HPDE6-E6E7 (cell line): Measurements from ENCODE around the gene TRIM62.
"Not testable (repeated sequence)": the region's sequence is repeated elsewhere in the genome, so short reads cannot be mapped to it uniquely, and the experiment has no call there.

ENCODE experiments used
- DNase-seq: peaks from one replicate; pipeline ENCODE4 v3.0.0; 2011; ENCODE audit warnings: missing footprints; ENCODE audit errors: extremely low spot score

TRIM62 gene

DNA sequence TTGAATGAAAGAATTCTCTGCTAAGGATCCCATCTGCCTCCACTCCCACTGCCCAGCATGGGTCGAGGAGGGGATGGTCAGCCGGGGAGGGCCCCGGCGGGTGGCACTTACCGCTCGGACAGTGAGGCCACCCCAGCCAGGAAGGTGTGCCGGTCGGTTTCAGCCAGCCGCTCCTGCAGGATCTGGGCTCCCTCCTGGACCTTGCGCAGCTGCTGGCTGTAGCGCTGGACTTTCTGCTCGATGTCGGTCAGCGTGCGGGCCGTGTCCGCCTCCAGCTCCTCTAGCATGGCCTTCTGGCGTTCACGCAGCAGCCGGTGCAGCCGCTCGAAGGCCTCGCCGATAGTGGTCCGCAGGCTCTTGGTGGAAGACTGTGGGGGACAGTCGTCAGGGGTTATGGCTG is 22.3 kb downstream of the TRIM62 start:
- DNase-seq: no peak

DNA sequence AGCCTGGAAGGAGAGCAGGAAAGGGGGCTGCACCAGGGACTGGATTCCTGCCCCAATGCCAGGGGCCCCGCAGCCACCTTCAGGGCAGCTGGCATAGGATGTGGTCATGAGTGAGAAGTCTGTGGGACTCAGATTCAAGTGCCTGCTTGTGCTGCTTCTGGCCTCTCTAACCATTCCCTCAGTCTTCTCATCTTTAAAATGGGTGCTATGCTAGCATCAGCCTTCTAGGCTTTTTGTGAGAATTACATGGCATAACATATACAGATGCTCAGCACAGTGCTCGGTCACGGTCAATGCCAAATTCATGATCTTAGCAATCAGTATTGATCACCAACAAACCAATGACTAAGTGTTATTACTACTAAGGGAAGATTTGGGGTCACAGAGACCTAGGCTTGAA is 23.5 kb downstream of the TRIM62 start:
- DNase-seq: no peak

DNA sequence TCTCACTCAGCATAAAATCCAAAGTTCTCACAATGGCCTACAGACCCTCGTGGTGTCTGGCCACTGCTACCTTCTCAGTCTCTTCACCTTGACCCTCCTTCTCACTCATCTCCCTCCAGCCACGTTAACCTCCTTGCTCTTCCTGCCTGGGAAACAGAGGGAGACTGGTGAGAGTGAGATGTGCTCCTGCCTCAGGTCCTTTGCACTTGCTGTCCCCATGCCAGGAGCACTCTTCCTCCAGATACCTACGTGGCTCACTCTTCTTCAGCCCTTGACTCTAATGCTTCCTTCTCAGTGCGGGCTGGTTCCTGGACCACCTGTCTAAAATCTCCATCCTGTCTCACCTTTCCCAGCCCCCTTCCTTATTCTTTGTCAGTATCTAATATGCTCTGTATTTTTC is 24.7 kb downstream of the TRIM62 start:
- DNase-seq: no peak

DNA sequence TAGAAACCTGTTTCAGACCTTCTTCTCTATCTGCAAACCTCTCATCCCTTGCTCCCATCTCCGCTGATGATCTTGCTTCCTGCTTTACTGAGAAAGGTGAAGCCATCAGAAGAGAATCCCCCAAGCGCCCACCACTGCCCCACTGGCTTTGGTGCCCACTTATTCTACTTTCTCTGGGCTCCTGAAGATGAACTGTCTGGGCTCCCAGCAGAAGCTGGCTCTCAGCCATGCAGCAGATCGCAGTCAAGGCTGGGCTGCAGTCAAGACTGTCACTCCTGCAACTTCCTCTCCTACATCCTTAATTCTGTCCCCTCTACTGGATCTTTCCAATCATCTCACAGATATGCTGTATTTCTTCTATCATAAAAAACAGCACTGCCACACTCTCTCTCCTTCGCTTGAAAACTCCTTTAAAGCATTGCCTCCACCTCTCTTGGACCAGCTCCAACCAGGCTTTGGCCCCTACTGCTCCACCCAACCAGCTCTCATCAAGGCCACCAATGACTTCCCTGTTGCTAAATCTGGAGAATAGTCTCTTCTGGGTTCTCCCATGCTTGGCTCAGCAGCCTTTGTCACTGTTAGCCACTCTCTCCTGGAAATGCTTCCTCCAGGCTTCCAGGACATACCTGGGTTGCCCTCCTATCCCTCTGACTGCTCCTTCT is 25.8 kb downstream of the TRIM62 start:
- no peak for DNase-seq

DNA sequence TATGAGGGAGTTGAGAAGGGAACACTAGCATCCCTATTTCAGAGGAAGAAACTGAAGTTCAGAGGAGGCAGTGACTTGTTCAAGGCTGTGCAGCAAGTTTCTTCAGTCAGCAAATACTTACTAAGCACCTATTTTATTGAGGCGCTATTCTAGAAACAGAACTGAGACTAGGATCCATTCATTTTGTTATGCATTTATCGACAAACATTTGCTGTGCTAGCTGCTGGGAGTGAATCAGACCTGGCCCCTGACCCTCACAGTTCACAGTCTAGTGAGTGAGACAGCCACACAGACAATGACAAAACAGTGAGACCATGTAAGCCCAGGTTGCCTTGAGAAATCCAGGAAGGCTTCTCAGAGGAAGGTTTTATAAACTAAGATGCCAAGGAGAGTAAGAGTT is 28.2 kb downstream of the TRIM62 start:
- no peak for DNase-seq

DNA sequence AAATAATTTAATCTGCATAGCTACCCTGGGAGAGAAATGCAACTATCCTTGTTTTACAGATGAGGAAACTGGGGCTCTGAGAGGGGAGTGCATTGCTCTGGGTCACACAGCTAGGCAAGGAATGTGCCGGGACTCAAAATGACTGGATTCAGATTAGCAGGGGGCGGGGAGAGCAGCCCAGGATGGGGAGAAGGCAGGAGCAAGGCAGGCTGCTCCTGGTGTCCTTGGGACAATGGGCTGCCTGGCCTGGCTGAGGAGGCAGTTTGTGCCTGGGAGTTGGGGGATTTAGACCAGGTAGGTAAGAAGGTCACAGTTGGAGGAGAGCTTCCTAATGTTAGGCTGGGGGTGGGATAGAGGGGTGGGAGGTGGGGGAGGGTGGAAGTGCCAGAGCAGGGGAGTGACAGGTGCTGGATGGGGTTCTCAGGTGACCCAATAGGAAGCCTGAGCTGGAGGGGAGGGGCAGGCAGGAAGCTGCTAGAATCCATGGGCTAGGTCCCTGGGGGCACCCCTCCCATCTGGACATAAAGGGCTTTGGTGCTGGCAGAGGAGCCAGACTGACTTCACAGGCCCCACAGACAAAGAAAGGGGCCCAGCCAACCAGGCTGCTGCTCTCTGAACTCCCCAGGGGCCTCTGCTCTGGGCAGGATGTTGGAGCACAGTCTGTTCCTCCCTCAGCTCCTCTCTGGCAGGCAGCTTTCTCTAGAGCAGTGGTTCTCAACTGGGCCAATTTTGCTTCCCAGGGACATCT is 29.0 kb downstream of the TRIM62 start:
- no peak for DNase-seq

DNA sequence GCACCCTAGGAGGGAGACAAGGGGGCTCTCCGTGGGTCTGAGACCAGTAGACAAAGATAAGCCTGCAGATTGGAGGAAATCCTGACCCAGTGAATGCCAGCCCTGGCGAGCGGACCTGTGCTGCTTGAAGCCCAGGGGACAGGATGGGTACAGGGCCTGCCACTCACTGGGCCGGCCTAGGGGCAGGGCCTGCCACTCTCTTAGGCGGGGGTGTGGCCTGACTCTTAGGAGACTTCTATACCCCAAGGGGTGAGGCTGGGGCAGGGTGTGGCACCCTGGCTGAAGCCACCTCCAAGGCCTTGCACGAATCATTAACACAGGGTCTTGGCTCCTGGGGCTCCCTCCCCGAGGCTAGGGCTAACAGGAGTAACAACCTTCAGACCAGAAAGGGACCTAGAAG is 30.7 kb downstream of the TRIM62 start:
- no peak for DNase-seq

DNA sequence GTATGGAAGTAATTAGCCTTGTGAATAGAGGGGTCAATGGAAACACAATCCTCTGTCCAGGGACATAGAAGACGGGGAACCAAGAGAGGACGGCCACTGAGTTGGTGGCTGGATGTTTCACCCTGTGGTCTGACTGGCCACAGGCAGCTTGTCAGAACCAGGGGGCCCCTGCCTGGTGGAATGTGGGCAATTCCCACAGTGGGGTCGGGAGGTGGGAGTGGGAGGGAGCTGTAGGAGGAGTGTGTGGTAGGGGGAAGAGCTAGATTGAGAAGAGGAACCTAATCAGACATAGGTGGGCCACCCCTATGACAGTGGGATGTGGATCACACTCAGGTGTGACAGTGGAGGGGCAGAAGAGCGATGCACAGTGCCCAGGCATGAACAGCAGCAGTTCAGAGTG is 31.3 kb downstream of the TRIM62 start:
- no peak for DNase-seq

DNA sequence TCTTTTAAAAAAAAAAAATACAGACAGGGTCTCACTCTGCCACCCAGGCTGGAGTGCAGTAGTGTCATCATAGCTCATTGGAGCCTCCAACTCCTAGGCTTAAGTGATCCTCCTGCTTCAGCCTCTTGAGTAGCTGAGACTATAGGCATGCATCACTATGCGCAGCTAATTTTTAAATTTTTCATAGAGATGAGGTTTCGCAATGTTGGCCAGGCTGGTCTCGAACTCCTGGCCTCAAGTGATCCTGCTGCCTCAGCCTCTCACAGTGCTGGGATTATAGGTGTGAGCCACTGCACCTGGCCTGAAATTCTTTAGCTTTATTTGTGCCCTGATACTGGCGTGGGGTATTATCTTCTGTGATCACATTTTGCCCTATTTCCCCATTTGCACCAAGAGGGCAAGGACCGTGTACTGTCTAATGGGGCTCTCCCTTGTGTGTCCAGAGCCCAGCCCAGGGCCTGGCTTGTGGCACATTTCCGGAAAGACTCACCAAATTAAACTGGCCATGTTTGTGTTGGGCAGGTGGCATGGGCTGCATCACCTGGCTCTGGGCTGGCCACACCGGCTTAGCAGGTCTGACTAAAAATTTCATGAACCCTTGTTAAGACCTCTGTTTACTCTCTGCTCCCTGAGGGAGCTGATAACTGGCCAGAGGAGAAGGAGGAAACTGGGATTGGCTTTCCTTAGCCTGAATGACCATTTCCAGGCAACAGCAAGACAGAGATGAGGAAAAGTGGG is 32.2 kb downstream of the TRIM62 start:
- DNase-seq: no peak

DNA sequence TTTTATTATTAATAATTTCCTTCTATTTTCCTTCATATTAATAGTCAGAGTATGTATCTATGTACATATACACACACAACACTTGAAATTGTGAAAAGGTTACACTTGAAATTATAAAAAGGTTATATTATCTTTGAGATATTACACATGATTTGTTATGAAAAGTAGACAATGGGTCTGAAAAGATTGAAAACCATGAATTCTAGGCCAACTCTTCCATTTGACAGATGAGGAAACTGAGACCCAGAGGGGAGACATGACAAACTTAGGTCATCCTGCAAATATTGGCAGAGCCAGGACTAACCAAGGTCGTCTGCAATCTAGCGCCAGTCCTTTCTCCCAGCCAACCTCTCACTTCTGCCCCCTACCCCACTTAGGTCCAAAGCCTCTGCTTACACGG is 33.2 kb downstream of the TRIM62 start:
- no peak for DNase-seq

DNA sequence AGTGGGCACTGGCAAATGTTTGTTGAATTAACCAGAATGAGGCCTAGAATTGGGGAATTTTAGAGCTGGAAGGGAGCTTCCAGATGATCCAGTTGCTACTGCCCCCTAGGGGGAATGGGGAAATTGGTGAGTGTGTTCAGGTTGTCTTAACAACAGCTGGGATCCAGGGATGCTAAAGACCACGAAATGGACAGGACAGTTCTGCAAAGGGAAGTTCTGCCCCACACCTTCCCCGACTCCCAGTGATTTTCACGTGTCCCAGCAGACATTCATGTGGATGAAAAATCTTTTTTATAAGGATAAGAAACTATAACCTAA is 33.9 kb downstream of the TRIM62 start:
- no peak for DNase-seq

DNA sequence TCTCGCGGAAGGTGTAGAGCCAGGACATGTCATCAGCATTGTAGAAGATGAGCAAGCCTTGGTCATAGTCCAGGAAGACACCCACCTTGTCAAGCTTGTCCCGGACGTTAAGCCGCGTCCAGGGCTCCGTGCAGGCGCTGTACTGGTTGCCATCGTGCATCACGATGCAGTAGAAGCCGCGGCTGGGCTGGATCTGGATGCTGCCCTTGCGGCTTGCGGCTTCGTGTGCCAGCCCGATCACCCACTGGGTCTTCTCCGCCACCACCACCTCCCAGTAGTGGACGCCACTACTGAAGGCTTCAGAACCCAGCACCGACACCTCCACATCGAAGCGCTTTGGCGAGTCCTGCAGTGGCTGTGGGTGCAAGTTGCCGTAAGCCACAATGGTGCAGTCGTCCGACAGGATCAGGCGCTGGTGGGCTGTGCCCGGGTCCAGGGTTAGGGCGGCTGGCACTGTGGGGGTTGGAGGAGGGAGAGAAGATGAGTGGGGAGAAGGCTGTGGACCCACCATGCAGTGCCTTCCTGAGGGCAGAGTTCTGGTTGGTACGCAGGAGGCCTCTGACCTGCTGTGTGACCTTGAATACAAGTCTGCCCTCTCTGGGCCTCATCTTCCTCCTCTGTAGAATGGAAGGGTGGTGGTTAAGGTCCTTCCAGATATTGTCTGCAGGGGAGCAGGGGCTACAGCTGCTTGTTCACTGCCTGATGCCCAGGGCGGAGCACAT is 34.4 kb downstream of the TRIM62 start:
- DNase-seq: no peak

DNA sequence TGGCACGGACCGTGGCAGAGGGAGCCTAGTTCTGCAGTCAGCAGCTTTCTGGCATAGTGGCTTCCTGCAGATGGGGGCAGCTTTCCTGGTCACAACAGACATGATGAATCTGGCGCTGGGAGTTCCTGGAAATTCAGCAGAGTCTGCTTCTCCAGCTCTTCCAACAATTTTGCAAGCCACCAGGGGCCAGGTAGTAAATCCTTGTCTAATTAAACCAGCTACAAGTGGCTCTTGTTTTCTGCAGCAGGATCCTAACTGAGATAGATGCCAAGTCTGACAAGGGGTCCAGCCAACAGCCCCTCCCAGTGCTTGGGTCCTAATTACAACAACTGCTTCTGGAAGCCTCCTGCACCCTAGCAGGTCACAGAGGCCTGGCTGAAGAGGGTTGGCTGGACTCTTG is 35.8 kb downstream of the TRIM62 start:
- no peak for DNase-seq

DNA sequence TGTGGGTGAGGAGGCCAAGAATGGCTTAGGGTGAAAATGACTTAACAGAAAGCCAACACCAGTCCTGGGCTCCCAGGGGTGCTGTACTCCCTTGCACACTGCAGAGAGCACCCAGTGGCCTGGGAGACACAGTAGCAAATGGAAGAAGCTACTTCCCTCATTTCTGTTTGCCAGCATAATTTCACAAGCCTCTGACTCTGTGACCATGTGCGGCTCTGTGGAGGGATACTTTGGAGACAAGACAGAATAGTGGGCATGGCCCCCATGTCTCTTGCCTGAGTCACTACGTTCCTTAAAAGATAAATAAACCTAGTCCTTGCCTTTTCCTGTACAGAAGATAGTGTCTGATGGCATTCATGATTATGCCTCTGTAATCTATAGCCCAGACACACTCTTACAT is 38.1 kb downstream of the TRIM62 start:
- no peak for DNase-seq

DNA sequence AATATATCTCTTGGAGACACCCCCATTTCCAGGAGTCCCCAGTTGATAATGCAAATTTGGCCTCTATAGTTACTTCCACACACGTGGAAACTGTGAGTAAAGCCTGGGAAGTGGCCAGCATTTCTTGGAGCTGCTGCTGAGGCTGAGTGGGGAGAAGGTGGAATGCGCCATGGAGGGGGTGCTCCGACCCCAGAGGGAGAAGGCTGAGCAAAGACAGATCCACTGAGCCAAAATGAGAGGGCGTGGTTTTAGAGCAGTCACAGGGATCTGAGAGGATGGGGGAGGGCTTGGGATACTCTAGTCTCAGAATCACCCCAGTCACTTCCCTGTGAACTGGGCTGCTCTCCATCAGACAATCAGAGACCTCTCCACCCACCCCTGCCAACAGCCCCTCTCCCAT is 38.7 kb downstream of the TRIM62 start:
- DNase-seq: no peak

DNA sequence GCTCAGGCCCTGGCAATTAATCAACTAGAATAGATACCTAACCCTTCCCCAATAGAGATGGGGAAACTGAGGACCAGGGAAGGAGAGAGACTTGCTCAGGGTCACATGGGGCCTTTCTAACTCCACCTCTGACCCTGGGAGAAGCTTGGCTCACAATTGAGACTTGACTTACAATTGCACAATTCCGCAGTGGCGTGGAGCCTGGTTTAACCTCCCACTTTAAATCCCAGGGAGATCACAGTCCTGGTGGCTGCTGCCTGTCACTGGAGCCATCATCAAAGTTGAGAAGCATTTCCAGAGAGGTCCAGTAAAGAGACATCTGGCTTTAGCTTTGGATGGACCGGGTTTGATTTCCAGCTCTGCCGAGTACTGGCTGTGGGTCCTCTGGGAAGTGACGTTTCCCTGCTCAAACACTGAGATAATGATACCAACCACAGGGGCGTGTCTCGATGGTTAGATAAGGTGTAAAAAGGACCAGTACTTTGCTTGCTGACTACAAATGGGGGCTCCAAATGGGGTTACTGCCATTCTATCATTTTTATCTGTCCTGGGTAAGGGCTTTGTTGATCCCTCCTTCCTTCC is 39.3 kb downstream of the TRIM62 start:
- DNase-seq: no peak

DNA sequence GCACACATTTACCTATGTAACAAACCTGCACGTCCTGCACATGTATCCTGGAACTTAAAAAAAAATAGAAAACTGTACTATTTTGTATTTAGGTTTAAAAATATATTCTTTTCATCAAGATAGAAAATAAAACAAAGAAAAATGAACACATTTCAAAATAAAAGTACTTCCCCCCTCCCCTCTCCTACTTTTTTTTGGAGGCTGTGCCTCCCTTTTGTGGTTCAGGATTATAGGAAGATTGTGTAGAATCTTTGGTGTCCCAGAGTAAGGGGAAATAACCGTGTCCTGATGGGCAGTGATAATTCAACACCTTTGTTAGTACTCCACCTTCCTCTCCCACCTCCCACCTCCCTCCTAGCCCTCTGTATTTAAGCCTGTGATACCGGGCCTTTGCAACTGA is 40.1 kb downstream of the TRIM62 start:
- DNase-seq: no peak

DNA sequence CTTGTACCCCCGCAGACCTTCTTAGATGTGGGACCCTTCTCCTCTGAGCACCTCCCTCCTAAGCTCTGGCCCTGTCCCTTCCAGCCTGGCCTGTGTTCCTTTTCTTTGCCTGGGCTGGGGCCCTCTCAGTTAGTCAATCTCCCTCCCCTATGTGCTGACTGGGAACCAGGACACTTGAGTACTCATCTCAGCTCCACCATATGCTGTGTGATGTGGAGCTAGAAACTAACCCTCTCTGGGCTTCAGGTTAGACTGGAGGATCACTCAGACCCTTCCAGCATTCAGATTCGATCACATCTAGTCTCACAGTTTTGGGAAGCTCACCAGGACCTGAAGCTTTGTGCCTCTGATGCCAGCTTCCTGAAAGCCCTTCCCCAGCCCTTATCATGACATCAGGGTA is 40.6 kb downstream of the TRIM62 start:
- no peak for DNase-seq

DNA sequence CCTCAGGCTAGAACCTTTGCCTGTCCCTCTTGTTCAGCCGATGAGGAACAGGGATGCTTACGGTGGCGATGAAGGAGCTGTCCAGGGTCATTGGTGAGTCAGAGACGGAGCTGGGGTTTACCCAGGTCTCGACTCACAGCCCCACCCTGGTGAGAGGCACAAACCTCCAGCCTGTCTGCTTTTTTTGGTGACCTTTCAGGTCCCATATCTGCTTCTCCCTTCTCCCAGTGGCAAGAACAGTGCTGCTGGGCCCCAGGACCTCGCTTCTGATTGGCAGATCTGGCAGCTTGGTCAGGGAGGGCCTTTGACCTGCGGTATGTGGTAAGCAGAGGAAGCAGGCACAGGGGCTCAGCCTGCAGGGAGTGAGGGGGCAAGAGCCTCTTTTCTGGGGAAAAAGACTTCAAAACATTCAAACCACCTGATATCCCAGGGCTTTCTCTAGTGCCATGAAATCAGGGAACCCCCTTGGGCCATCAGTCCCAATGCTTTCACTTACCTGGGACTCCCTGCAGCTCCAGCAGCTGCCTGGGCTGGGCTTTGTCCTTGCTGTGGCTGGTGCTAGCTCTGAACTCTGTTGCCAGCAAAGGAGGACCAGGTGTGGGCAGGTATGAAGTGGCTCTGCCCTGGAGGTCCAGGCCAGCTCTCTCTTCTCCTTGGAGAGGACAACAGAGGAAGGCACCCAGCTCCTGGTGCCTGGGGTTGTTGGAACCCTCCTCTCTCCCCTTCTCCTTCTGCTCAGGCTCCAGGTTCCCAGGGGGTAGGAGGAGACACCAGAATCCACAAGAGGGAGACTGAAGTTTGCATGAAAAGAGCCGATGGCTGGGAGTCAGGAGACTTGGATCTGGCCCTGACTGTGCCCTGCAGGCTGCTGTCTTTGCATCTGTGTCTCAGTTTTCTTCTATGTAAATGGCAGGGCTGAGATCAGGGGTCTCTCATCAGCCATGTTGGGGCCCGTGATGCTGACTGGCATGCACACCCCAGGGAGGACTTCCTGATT is 41.4 kb downstream of the TRIM62 start:
- DNase-seq: no peak

DNA sequence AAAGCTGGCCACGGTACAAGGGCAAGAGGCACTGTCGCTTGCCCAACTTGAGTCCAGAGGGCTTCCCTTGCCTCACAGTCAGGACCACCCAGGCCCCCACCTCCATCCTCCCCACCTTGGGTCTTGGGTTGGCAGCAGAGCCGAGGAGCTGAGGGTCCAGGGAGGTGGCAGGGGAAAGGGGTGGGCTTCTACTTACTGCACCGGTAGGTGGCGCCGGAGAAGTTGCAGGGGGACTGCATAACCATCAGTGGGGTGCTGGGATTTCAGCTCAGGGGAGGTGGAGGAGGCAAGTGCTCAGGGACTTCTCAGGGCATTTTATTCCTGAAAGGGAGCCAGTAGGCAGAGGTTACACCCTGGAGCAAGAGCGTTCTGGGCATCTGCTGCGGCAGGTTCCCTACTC is 44.0 kb downstream of the TRIM62 start:
- no peak for DNase-seq

DNA sequence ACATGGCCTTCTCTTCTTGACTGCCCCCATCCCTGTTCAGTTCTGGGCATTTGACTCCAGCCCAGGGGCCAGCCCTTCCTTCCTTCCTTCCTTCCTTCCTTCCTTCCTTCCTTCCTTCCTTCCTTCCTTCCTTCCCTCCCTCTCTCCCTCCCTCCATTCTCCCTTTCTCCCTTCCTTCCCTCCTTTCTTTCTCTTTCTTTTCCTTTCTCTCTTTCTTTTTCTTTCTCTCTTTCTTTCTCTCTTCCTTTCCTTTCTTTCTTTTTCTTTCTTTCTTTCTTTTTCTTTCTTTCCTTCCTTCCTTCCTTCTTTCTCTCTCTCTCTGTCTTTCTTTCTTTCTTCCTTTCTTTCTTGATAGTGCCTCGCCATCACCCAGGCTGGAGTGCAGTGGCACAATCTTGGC is 45.8 kb downstream of the TRIM62 start:
- DNase-seq: not testable (repeated sequence)
